Neural progenitor cell (in vitro differentiated cells): Measurements from ENCODE around the gene HMGCLL1.

Experiments used
- CTCF ChIP-seq: fragments of 200-600 bp; sonication (generic); IDR thresholded peaks from 2 replicates; pipeline ENCODE4 v1.5.1; 2017; ENCODE audit warnings: antibody characterized with exemption, mild to moderate bottlenecking
- EZH2 ChIP-seq: fragments of 200-600 bp; sonication (generic); IDR thresholded peaks from 2 replicates; pipeline ENCODE4 v1.6.1; 2017; ENCODE audit warnings: antibody characterized with exemption, mild to moderate bottlenecking, moderate library complexity
- EZH2phosphoT487 ChIP-seq: fragments of 200-600 bp; sonication (generic); IDR thresholded peaks from 2 replicates; pipeline ENCODE4 v1.6.1; 2017; ENCODE audit warnings: antibody characterized with exemption

GRCh38 chr6:55621244-55621643 lies 42.3 kb upstream of the HMGCLL1 start:
- TF ChIP-seq CTCF (no peak), EZH2phosphoT487 (no peak), EZH2 (no peak)
